HL-60 (cell line): ENCODE measurements around the gene FNBP1L.

Source experiments
- DNase-seq, 2 experiments: peaks; one replicate each; pipeline ENCODE4 v3.0.0-alpha.2; 2010 to 2020; ENCODE audit warnings: low read depth in 1 of 2, low spot score in 1 of 2
- H3K27ac ChIP-seq: fragments of 250-450 bp; sonication (Bioruptor Pico); replicated peaks from 2 replicates; pipeline ENCODE4 v1.5.1; 2020; ENCODE audit warnings: mild to moderate bottlenecking, moderate library complexity
- H3K27me3 ChIP-seq: fragments of 250-450 bp; sonication (Bioruptor Pico); 2 replicates; pipeline ENCODE4 v1.5.1; 2021; ENCODE audit warnings: mild to moderate bottlenecking, moderate library complexity; ENCODE audit not compliant: insufficient read depth, poor library complexity, severe bottlenecking
- H3K4me3 ChIP-seq: replicated peaks from 2 replicates; pipeline ENCODE4 v1.5.1; 2011; ENCODE audit warnings: mild to moderate bottlenecking, control low read depth, low read length; ENCODE audit not compliant: insufficient read depth
- CTCF ChIP-seq: IDR thresholded peaks from one replicate; pipeline ENCODE4 v1.5.1; 2011; ENCODE audit warnings: low read length, control low read depth, inconsistent platforms; ENCODE audit not compliant: insufficient read depth
- GABPA ChIP-seq: IDR thresholded peaks from 2 replicates; pipeline ENCODE4 v1.6.1; 2012; ENCODE audit warnings: low read depth
- POLR2AphosphoS5 ChIP-seq: IDR thresholded peaks from 2 replicates; pipeline ENCODE4 v1.6.1; 2012; ENCODE audit warnings: low read depth
- REST ChIP-seq: IDR thresholded peaks from 2 replicates; pipeline ENCODE4 v1.6.1; 2012; ENCODE audit warnings: low read depth; ENCODE audit not compliant: insufficient replicate concordance
- SPI1 ChIP-seq: IDR thresholded peaks from 2 replicates; pipeline ENCODE4 v1.6.1; 2012; ENCODE audit warnings: low read depth, mild to moderate bottlenecking, borderline replicate concordance

FNBP1L gene

GRCh38 chr1:93490357-93490756 lies 42.4 kb downstream of the FNBP1L start:
- no peak overlapping the region for H3K4me3 ChIP-seq
- no peak for DNase-seq
- no peak overlapping the region for H3K27ac ChIP-seq
- peak; percentile 61; the same call in 1 of the 2 replicates for TF ChIP-seq SPI1
- TF ChIP-seq REST: no peak
- no peaks in the 10 kb centered on the region for H3K27me3 ChIP-seq

- Histone ChIP-seq H3K27me3 (no peaks in the 10 kb centered on the region), H3K4me3 (no peak overlapping the region), H3K27ac (no peak overlapping the region)
- DNase-seq: no peak
- TF ChIP-seq POLR2AphosphoS5 (no peak), GABPA (no peak), CTCF (no peak), REST (no peak), SPI1 (no peak)
Observed at GRCh38 chr1:93495911-93496310, 48.0 kb downstream of the FNBP1L start.

- no peak overlapping the region for H3K27ac ChIP-seq
- DNase-seq: no peak
- no peaks in the 10 kb centered on the region for H3K27me3 ChIP-seq
- TF ChIP-seq REST (no peak), GABPA (no peak), POLR2AphosphoS5 (no peak), SPI1 (no peak), CTCF (no peak)
- no peak overlapping the region for H3K4me3 ChIP-seq
Observed at GRCh38 chr1:93496520-93496919, 48.6 kb downstream of the FNBP1L start.

GRCh38 chr1:93499075-93499474 lies 51.2 kb downstream of the FNBP1L start:
- no peak for DNase-seq
- no peaks in the 10 kb centered on the region for H3K27me3 ChIP-seq
- no peak for TF ChIP-seq CTCF
- no peak for TF ChIP-seq GABPA

More at GRCh38 chr1:93499075-93499474, 51.2 kb downstream of the FNBP1L start:
- H3K27ac ChIP-seq: no peak overlapping the region
- no peak overlapping the region for H3K4me3 ChIP-seq
